Activated naive CD4-positive, alpha-beta T cell treated with anti-CD3 and anti-CD28 coated beads for 36 hours (primary cell): ENCODE data around the gene FRMD4A. TPM values are rescaled to one million over a fixed set of nuclear protein-coding genes. Genes with fewer than 3 reads are reported as not detected.

ENCODE experiments used
- CTCF ChIA-PET: fragments of 350-600 bp; sonication (Branson Sonifier 250); formaldehyde crosslinking; loops from one replicate; lab custom pipeline; 2021; ENCODE audit warnings: antibody characterized with exemption; lab: Charles Lee
- DNase-seq: peaks from one replicate; pipeline ENCODE4 v3.0.0-alpha.2; 2020
- H3K27ac Mint-ChIP-seq: one replicate; pipeline ENCODE4 v1.8.0; 2021; ENCODE audit warnings: mild to moderate bottlenecking, mixed read lengths
- H3K27me3 Mint-ChIP-seq: one replicate; pipeline ENCODE4 v1.8.0; 2021; ENCODE audit warnings: low read depth, mixed read lengths
- H3K36me3 Mint-ChIP-seq: one replicate; pipeline ENCODE4 v1.8.0; 2021; ENCODE audit warnings: low read depth, mixed read lengths
- H3K4me1 Mint-ChIP-seq: one replicate; pipeline ENCODE4 v1.8.0; 2021; ENCODE audit warnings: low read depth, mixed read lengths
- H3K4me3 Mint-ChIP-seq: one replicate; pipeline ENCODE4 v1.8.0; 2021; ENCODE audit warnings: mild to moderate bottlenecking, moderate library complexity, mixed read lengths
- H3K9me3 Mint-ChIP-seq: one replicate; pipeline ENCODE4 v1.8.0; 2021; ENCODE audit warnings: mixed read lengths
- intact Hi-C: fragments of 100-400 bp; cut with micrococcal nuclease; formaldehyde crosslinking; loops from one replicate; pipeline ENCODE4 v1.15.1; 2023
- total RNA-seq, 2 experiments: library from RNA; stranded (reverse); gene quantifications; one replicate each; pipeline ENCODE4 v1.2.3, GENCODE V29; 2021

FRMD4A gene
- total RNA-seq, 2 experiments from 2014 or later = 0.69 to 1.1 TPM

GRCh38 chr10:13669182-13669855 lies 661.4 kb downstream of the FRMD4A start:
- no peak overlapping the region for H3K4me3 Mint-ChIP-seq
- no peaks in the 10 kb centered on the region for H3K4me1 Mint-ChIP-seq
- intact Hi-C loops = no loop called here
- DNase-seq = no peak
- H3K27me3 Mint-ChIP-seq = no peaks in the 10 kb centered on the region
- CTCF ChIA-PET = interaction anchor here (0.6 to 0.9 kb wide), 2 partner anchors 10 to 801 kb away, joined by 3 read pairs; no protein-coding TSS in a partner anchor
- H3K9me3 Mint-ChIP-seq = no peaks in the 10 kb centered on the region
- no peaks in the 10 kb centered on the region for H3K36me3 Mint-ChIP-seq
- no peak overlapping the region for H3K27ac Mint-ChIP-seq

GRCh38 chr10:13668126-13668525 lies 662.6 kb downstream of the FRMD4A start:
- Mint-ChIP-seq H3K9me3 (no peaks in the 10 kb centered on the region), H3K36me3 (no peaks in the 10 kb centered on the region), H3K27ac (no peak overlapping the region), H3K4me3 (no peak overlapping the region), H3K4me1 (no peaks in the 10 kb centered on the region), H3K27me3 (no peaks in the 10 kb centered on the region)
- CTCF ChIA-PET = interaction anchor here (0.9 kb wide), 1 partner anchor 9 kb away, joined by 3 read pairs; no protein-coding TSS in a partner anchor
- DNase-seq = no peak
- intact Hi-C loops = no loop called here

- H3K9me3 Mint-ChIP-seq = no peaks in the 10 kb centered on the region
- intact Hi-C loops = no loop called here
- no peaks in the 10 kb centered on the region for H3K36me3 Mint-ChIP-seq
- H3K27ac Mint-ChIP-seq = no peak overlapping the region
- no peaks in the 10 kb centered on the region for H3K27me3 Mint-ChIP-seq
- no peaks in the 10 kb centered on the region for H3K4me1 Mint-ChIP-seq
- CTCF ChIA-PET = no interaction called here
- no peak overlapping the region for H3K4me3 Mint-ChIP-seq
- DNase-seq = no peak
These were observed 665.0 kb downstream of the FRMD4A start for GRCh38 chr10:13665516-13666262.

- Mint-ChIP-seq H3K4me3 (no peak overlapping the region), H3K9me3 (no peaks in the 10 kb centered on the region), H3K4me1 (peaks cover 16% of the 10 kb centered on the region), H3K27me3 (no peaks in the 10 kb centered on the region), H3K27ac (no peak overlapping the region), H3K36me3 (no peaks in the 10 kb centered on the region)
- intact Hi-C loops = no loop called here
- no peak for DNase-seq
- CTCF ChIA-PET = interaction anchor here (0.7 kb wide), 1 partner anchor 9 kb away, joined by 3 read pairs; no protein-coding TSS in a partner anchor
These were observed 669.5 kb downstream of the FRMD4A start for GRCh38 chr10:13661256-13661655.

- Mint-ChIP-seq H3K27ac (no peak overlapping the region), H3K4me1 (peaks cover 16% of the 10 kb centered on the region), H3K4me3 (no peak overlapping the region), H3K27me3 (no peaks in the 10 kb centered on the region), H3K36me3 (no peaks in the 10 kb centered on the region), H3K9me3 (no peaks in the 10 kb centered on the region)
- intact Hi-C loops = loop anchor here (1.0 kb wide), 1 partner anchor 118 kb away; no protein-coding TSS in a partner anchor
- CTCF ChIA-PET = interaction anchor here (1.0 to 2.1 kb wide), 11 partner anchors 9 to 123 kb away, joined by 3 to 29 read pairs (median 6); no protein-coding TSS in a partner anchor
- DNase-seq = no peak
These were observed 670.2 kb downstream of the FRMD4A start for GRCh38 chr10:13660551-13660920.

GRCh38 chr10:13659887-13660550 lies 670.7 kb downstream of the FRMD4A start:
- H3K4me1 Mint-ChIP-seq = peaks cover 16% of the 10 kb centered on the region
- CTCF ChIA-PET = interaction anchor here (0.6 to 2.1 kb wide), 25 partner anchors 8 to 1910 kb away, joined by 3 to 29 read pairs (median 4); no protein-coding TSS in a partner anchor
- no peaks in the 10 kb centered on the region for H3K9me3 Mint-ChIP-seq
- H3K4me3 Mint-ChIP-seq = peak overlapping the region; percentile 27
- peak; percentile 82 for DNase-seq
- intact Hi-C loops = loop anchor here (1.0 kb wide), 1 partner anchor 118 kb away; no protein-coding TSS in a partner anchor
- H3K36me3 Mint-ChIP-seq = no peaks in the 10 kb centered on the region
- no peaks in the 10 kb centered on the region for H3K27me3 Mint-ChIP-seq
- no peak overlapping the region for H3K27ac Mint-ChIP-seq

- peak; percentile 20 for DNase-seq
- no peak overlapping the region for H3K27ac Mint-ChIP-seq
- intact Hi-C loops = no loop called here
- peaks cover 16% of the 10 kb centered on the region for H3K4me1 Mint-ChIP-seq
- no peaks in the 10 kb centered on the region for H3K36me3 Mint-ChIP-seq
- no peaks in the 10 kb centered on the region for H3K27me3 Mint-ChIP-seq
- H3K9me3 Mint-ChIP-seq = no peaks in the 10 kb centered on the region
- CTCF ChIA-PET = interaction anchor here (0.6 to 2.1 kb wide), 24 partner anchors 8 to 1909 kb away, joined by 3 to 29 read pairs (median 4); no protein-coding TSS in a partner anchor
- peak overlapping the region; percentile 56 for H3K4me3 Mint-ChIP-seq
These were observed 671.6 kb downstream of the FRMD4A start for GRCh38 chr10:13658871-13659685.

- H3K27ac Mint-ChIP-seq = no peak overlapping the region
- intact Hi-C loops = no loop called here
- H3K36me3 Mint-ChIP-seq = no peaks in the 10 kb centered on the region
- H3K4me3 Mint-ChIP-seq = peak overlapping the region; percentile 56
- peak; percentile 27 for DNase-seq
- CTCF ChIA-PET = no interaction called here
- no peaks in the 10 kb centered on the region for H3K27me3 Mint-ChIP-seq
- no peaks in the 10 kb centered on the region for H3K9me3 Mint-ChIP-seq
- peaks cover 16% of the 10 kb centered on the region for H3K4me1 Mint-ChIP-seq
These were observed 672.5 kb downstream of the FRMD4A start for GRCh38 chr10:13658264-13658663.

GRCh38 chr10:13657101-13657680 lies 673.5 kb downstream of the FRMD4A start:
- peaks cover 22% of the 10 kb centered on the region for H3K4me1 Mint-ChIP-seq
- no peak overlapping the region for H3K4me3 Mint-ChIP-seq
- no peak overlapping the region for H3K27ac Mint-ChIP-seq
- H3K36me3 Mint-ChIP-seq = no peaks in the 10 kb centered on the region
- H3K9me3 Mint-ChIP-seq = no peaks in the 10 kb centered on the region
- intact Hi-C loops = no loop called here
- no peaks in the 10 kb centered on the region for H3K27me3 Mint-ChIP-seq
- no peak for DNase-seq
- CTCF ChIA-PET = no interaction called here

- no peaks in the 10 kb centered on the region for H3K27me3 Mint-ChIP-seq
These were observed 674.2 kb downstream of the FRMD4A start for GRCh38 chr10:13656337-13657100.

GRCh38 chr10:13654846-13655245 lies 675.9 kb downstream of the FRMD4A start:
- intact Hi-C loops = loop anchor here (1.0 kb wide), 1 partner anchor 354 kb away; no protein-coding TSS in a partner anchor
- no peaks in the 10 kb centered on the region for H3K27me3 Mint-ChIP-seq
- peaks cover 22% of the 10 kb centered on the region for H3K4me1 Mint-ChIP-seq
- no peak overlapping the region for H3K4me3 Mint-ChIP-seq
- DNase-seq = no peak
- no peak overlapping the region for H3K27ac Mint-ChIP-seq
- no peaks in the 10 kb centered on the region for H3K36me3 Mint-ChIP-seq
- no peaks in the 10 kb centered on the region for H3K9me3 Mint-ChIP-seq
- CTCF ChIA-PET = no interaction called here

More at GRCh38 chr10:13656337-13657100, 674.2 kb downstream of the FRMD4A start:
- Mint-ChIP-seq H3K36me3 (no peaks in the 10 kb centered on the region), H3K4me3 (no peak overlapping the region), H3K27ac (no peak overlapping the region), H3K9me3 (no peaks in the 10 kb centered on the region), H3K4me1 (peaks cover 27% of the 10 kb centered on the region)
- no peak for DNase-seq
- intact Hi-C loops = no loop called here
- CTCF ChIA-PET = no interaction called here
